ENCODE measurements around the gene RNF220. TPM values are rescaled to one million over a fixed set of nuclear protein-coding genes. Genes with fewer than 3 reads are reported as not detected.

The RNF220 gene
- total RNA-seq, 4 donors from 2014 or later: 45.8 to 169 (median 89.4) TPM

DNA sequence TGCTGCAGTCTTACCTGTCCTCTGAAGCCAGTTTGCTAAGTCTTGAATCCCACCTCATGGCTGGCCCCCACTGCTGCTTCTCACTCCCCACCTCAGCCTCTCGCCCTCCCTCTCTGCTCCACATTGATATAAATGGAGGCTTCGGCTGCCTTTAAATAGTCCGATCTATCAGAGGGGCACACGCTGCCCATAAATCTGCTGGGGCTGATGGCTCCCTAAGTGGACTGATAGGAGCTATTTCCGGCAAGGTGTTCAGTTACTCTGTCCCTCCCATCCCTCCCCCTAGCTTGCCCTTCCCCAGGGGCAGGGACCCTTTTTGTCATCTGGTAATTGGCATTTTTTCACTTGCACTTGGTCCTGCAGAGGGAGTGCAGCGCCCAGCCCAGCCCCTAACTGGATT is 160.8 kb downstream of the RNF220 start:
- intact Hi-C loops (cut with DNase I; ENCODE audit: low total_unique reads) (no loop called here), in situ Hi-C loops (cut with MboI; ENCODE audit: low pct_ligation_motif_present in 1 of 4, low pct_unique_long_range_greater_than_20kb in 1 of 4, low sequenced_read_pairs in 3 of 4) (no loop called here)
- Histone ChIP-seq H3K9me3 (no peaks in the 10 kb centered on the region), H3K27ac (no peak overlapping the region), H3K4me1 (no peaks in the 10 kb centered on the region), H3K36me3 (no peaks in the 10 kb centered on the region), H3K27me3 (peaks cover 51% of the 10 kb centered on the region), H3K4me3 (no peak overlapping the region)
- 50 to 82% methylated on average over 2 to 6 of the region's 6 CpGs for WGBS, 2 donors (ENCODE audit: low coverage in 1 of 2)
- DNase-seq: no peak
- TF ChIP-seq POLR2AphosphoS5 (IDR thresholded peaks at IDR 0.05): no peak
- no peak for TF ChIP-seq CTCF (IDR thresholded peaks at IDR 0.05)
- no peak for TF ChIP-seq EP300 (IDR thresholded peaks at IDR 0.05; ENCODE audit: low read depth)
- no peak for TF ChIP-seq POLR2A (IDR thresholded peaks at IDR 0.05)

GRCh38 chr1:44566281-44567046 is 161.4 kb downstream of the RNF220 start:
- in situ Hi-C loops (cut with MboI; ENCODE audit: low pct_ligation_motif_present in 1 of 4, low pct_unique_long_range_greater_than_20kb in 1 of 4, low sequenced_read_pairs in 3 of 4): no loop called here
- H3K36me3 ChIP-seq: no peaks in the 10 kb centered on the region

GRCh38 chr1:44568128-44568900 is 163.3 kb downstream of the RNF220 start:
- intact Hi-C loops (cut with DNase I; ENCODE audit: low total_unique reads): no loop called here
- in situ Hi-C loops (cut with MboI; ENCODE audit: low pct_ligation_motif_present in 1 of 4, low pct_unique_long_range_greater_than_20kb in 1 of 4, low sequenced_read_pairs in 3 of 4): no loop called here
- Histone ChIP-seq H3K4me1 (no peaks in the 10 kb centered on the region), H3K27me3 (peaks cover 67% of the 10 kb centered on the region), H3K4me3 (no peak overlapping the region), H3K27ac (no peak overlapping the region), H3K9me3 (no peaks in the 10 kb centered on the region), H3K36me3 (no peaks in the 10 kb centered on the region)
- no peak for DNase-seq
- TF ChIP-seq POLR2AphosphoS5 (IDR thresholded peaks at IDR 0.05) (no peak), EP300 (IDR thresholded peaks at IDR 0.05; ENCODE audit: low read depth) (no peak), POLR2A (IDR thresholded peaks at IDR 0.05) (no peak), CTCF (IDR thresholded peaks at IDR 0.05) (no peak)
- 38 to 65% methylated on average over 3 to 10 of the region's 10 CpGs for WGBS, 2 donors (ENCODE audit: low coverage in 1 of 2)

More at GRCh38 chr1:44566281-44567046, 161.4 kb downstream of the RNF220 start:
- H3K4me3 ChIP-seq: no peak overlapping the region
- no peaks in the 10 kb centered on the region for H3K9me3 ChIP-seq
- WGBS, 2 donors (ENCODE audit: low coverage in 1 of 2): 81% methylated on average over 4 to 7 of the region's 7 CpGs
- peaks cover 57% of the 10 kb centered on the region for H3K27me3 ChIP-seq
- H3K27ac ChIP-seq: no peak overlapping the region
- no peaks in the 10 kb centered on the region for H3K4me1 ChIP-seq
- intact Hi-C loops (cut with DNase I; ENCODE audit: low total_unique reads): no loop called here
- DNase-seq: no peak
- no peak for TF ChIP-seq POLR2A (IDR thresholded peaks at IDR 0.05)
- no peak for TF ChIP-seq POLR2AphosphoS5 (IDR thresholded peaks at IDR 0.05)
- no peak for TF ChIP-seq CTCF (IDR thresholded peaks at IDR 0.05)
- TF ChIP-seq EP300 (IDR thresholded peaks at IDR 0.05; ENCODE audit: low read depth): no peak

GRCh38 chr1:44569491-44569890 is 164.4 kb downstream of the RNF220 start:
- Histone ChIP-seq H3K36me3 (no peaks in the 10 kb centered on the region), H3K27me3 (peaks cover 69% of the 10 kb centered on the region), H3K9me3 (no peaks in the 10 kb centered on the region), H3K4me1 (no peaks in the 10 kb centered on the region), H3K27ac (no peak overlapping the region), H3K4me3 (no peak overlapping the region)
- in situ Hi-C loops (cut with MboI; ENCODE audit: low pct_ligation_motif_present in 1 of 4, low pct_unique_long_range_greater_than_20kb in 1 of 4, low sequenced_read_pairs in 3 of 4): no loop called here
- TF ChIP-seq POLR2AphosphoS5 (IDR thresholded peaks at IDR 0.05) (no peak), CTCF (IDR thresholded peaks at IDR 0.05) (no peak), EP300 (IDR thresholded peaks at IDR 0.05; ENCODE audit: low read depth) (no peak), POLR2A (IDR thresholded peaks at IDR 0.05) (no peak)
- intact Hi-C loops (cut with DNase I; ENCODE audit: low total_unique reads): no loop called here
- WGBS, 2 donors (ENCODE audit: low coverage in 1 of 2): 63 to 85% methylated on average over 3 to 4 of the region's 4 CpGs
- no peak for DNase-seq
